Heart left ventricle (tissue), 13 donors: ENCODE results near the gene ATP1B2.

ENCODE experiments used
- POLR2A ChIP-seq, 2 donors: fragments of 450-650 bp; IDR thresholded peaks; one replicate each; pipeline ENCODE4 v1.6.1; 2017; ENCODE audit warnings: antibody characterized with exemption in 2 of 2, mild to moderate bottlenecking in 2 of 2, moderate library complexity in 2 of 2
- TF ChIP-seq, protein P1 (sequence below), 12 donors: fragments of 200-600 bp; sonication (generic) in 4 of 12; IDR thresholded peaks; one replicate each; pipeline versions ENCODE4 v1.5.0 to v1.8.0; 2018 to 2022; ENCODE audit warnings: antibody characterized with exemption in 12 of 12, mild to moderate bottlenecking in 5 of 12
- donor health status: ischemic (EF 13 %, LVEDD 7.1; RV severe dilation, severe dysfunction).
- donor health status: DM: no; HTN: yes; CAD: no.
- donor health status: DM: no; HTN: no; CAD: no.
- donor health status: ischemic (EF 25% LVEDD 6.9; RV normal size, moderate dysfunction).
- donor health status: ischemic (EF 25% LVEDD 5.7; RV mildly dilated, moderate dysfunction).
- donor health status: ischemic (EF 35%, LVEDD 5.7; RV mildly dilated, moderate dysfunction).
- donor health status: nonischemic (EF 11% LVEDD 7.7; RV severe dilation, severe dysfunction).
- donor health status: DM: yes; HTN: yes; CAD: no.
- donor health status: PGD.
- donor health status: ischemic (EF 29% LVEDD 5.4; RV normal size, mild dysfunction).
- donor health status: nonischemic (EF 23%, LVEDD 6.1; RV moderate dilation, normal function).

DNA sequence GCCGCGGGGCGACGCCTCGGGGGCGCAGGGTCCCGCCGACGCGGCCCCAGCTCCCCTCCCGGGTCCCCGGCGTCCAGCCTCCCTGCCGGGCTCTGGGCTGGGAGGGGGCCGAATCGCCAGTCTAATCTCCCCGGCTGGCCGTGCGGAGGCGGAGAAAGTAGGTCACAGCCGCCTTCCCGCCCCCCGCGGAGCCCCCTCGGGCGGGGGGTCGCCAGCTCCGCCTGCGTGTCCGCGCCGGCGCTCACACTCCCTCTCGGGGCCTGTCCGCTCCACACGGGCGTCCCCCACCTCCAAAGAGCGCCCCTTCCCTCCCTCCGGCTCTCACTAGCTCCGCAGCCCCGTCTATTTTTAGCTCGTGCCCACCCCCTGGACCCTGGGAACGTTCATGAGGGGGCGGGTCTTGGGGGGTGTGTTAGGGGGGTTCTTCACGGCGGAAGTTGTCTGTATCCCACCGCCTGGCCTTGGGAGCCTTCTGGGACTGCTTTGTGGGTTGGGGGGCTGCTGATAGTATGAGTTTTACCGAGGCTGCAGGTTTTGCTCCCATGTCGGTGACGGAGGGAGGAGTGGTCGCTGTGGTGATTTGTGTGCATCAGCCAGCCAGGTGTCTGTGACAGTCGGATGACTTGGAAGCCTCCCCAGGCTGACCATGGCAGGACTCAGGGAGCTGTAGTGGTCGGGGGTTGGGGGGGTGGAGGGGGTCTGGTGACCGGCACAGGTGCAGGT lies 1.1 kb downstream of the ATP1B2 start:
- TF ChIP-seq, protein P1, sequence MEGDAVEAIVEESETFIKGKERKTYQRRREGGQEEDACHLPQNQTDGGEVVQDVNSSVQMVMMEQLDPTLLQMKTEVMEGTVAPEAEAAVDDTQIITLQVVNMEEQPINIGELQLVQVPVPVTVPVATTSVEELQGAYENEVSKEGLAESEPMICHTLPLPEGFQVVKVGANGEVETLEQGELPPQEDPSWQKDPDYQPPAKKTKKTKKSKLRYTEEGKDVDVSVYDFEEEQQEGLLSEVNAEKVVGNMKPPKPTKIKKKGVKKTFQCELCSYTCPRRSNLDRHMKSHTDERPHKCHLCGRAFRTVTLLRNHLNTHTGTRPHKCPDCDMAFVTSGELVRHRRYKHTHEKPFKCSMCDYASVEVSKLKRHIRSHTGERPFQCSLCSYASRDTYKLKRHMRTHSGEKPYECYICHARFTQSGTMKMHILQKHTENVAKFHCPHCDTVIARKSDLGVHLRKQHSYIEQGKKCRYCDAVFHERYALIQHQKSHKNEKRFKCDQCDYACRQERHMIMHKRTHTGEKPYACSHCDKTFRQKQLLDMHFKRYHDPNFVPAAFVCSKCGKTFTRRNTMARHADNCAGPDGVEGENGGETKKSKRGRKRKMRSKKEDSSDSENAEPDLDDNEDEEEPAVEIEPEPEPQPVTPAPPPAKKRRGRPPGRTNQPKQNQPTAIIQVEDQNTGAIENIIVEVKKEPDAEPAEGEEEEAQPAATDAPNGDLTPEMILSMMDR (IDR thresholded peaks at IDR 0.05), result no peak
- no peak for TF ChIP-seq POLR2A (IDR thresholded peaks at IDR 0.05)
